ENCODE measurements around the gene SERPINF2. TPM values are rescaled to one million over a fixed set of nuclear protein-coding genes. Genes with fewer than 3 reads are reported as not detected.
A peak's percentile ranks its signal among the peaks of the same experiment; 100 is the strongest.
"Not testable (repeated sequence)": the region's sequence is repeated elsewhere in the genome, so short reads cannot be mapped to it uniquely, and the experiment has no call there.

The SERPINF2 gene
- total RNA-seq, 1 donor from 2014 or later, result 24.1 TPM

GRCh38 chr17:1705004-1705403 lies 37.7 kb upstream of the SERPINF2 start:
- TF ChIP-seq CTCF (IDR thresholded peaks at IDR 0.05), result no peak
- Histone ChIP-seq H3K9me3 (no peaks in the 10 kb centered on the region), H3K4me3 (no peak overlapping the region), H3K27me3 (ENCODE audit: low read depth) (no peaks in the 10 kb centered on the region), H3K27ac (no peak overlapping the region), H3K36me3 (no peaks in the 10 kb centered on the region), H3K4me1 (peaks cover 12% of the 10 kb centered on the region)
- intact Hi-C loops (cut with DNase I), result no loop called here
- ATAC-seq (no peak), DNase-seq (no peak)

- ATAC-seq (no peak), DNase-seq (no peak)
- Histone ChIP-seq H3K9me3 (no peaks in the 10 kb centered on the region), H3K4me1 (peaks cover 30% of the 10 kb centered on the region), H3K27me3 (ENCODE audit: low read depth) (no peaks in the 10 kb centered on the region), H3K36me3 (peaks cover 11% of the 10 kb centered on the region), H3K27ac (no peak overlapping the region), H3K4me3 (no peak overlapping the region)
- intact Hi-C loops (cut with DNase I), result no loop called here
- TF ChIP-seq CTCF (IDR thresholded peaks at IDR 0.05), result no peak
Observed at GRCh38 chr17:1707107-1707506, 35.6 kb upstream of the SERPINF2 start.

- H3K9me3 ChIP-seq; DNase-seq; H3K27me3 ChIP-seq (ENCODE audit: low read depth); ATAC-seq; intact Hi-C loops (cut with DNase I); H3K27ac ChIP-seq: not testable (repeated sequence)
- H3K4me1 ChIP-seq, result peaks cover 47% of the 10 kb centered on the region
- H3K4me3 ChIP-seq, result peak overlapping the region; percentile 81
- H3K36me3 ChIP-seq, result peaks cover 29% of the 10 kb centered on the region
Observed at GRCh38 chr17:1708791-1709346, 33.8 kb upstream of the SERPINF2 start.

GRCh38 chr17:1709403-1709951 lies 33.2 kb upstream of the SERPINF2 start:
- no peak for DNase-seq
- peak; percentile 13 to 41 for ATAC-seq
- Histone ChIP-seq H3K27me3 (ENCODE audit: low read depth) (no peaks in the 10 kb centered on the region), H3K4me1 (peaks cover 53% of the 10 kb centered on the region), H3K36me3 (peaks cover 32% of the 10 kb centered on the region), H3K9me3 (no peaks in the 10 kb centered on the region), H3K27ac (peak overlapping the region; percentile 87), H3K4me3 (peak overlapping the region; percentile 81)
- no peak for TF ChIP-seq CTCF (IDR thresholded peaks at IDR 0.05)
- intact Hi-C loops (cut with DNase I), result no loop called here

GRCh38 chr17:1709971-1710806 lies 32.5 kb upstream of the SERPINF2 start, which contains the start of gene TLCD2:
Gene TLCD2 (minus strand): TSS chr17:1710377. CDS start chr17:1710242, 135 bp downstream.
- no peak for TF ChIP-seq CTCF (IDR thresholded peaks at IDR 0.05)
- peak; percentile 77 for ATAC-seq
- H3K36me3 ChIP-seq, result peaks cover 32% of the 10 kb centered on the region
- no peaks in the 10 kb centered on the region for H3K27me3 ChIP-seq (ENCODE audit: low read depth)
- H3K27ac ChIP-seq, result peak within 1 kb of the TSS; percentile 87
- intact Hi-C loops (cut with DNase I), result no loop called here
- peak; percentile 84 for DNase-seq
- H3K4me1 ChIP-seq, result peaks cover 60% of the 10 kb centered on the region
- H3K4me3 ChIP-seq, result peak within 1 kb of the TSS; percentile 81
- H3K9me3 ChIP-seq, result no peaks in the 10 kb centered on the region

All from lower lobe of right lung (tissue), 2 donors.